ENCODE data around the gene CPD. TPM values are rescaled to one million over a fixed set of nuclear protein-coding genes. Genes with fewer than 3 reads are reported as not detected.
"Not testable (repeated sequence)": the region's sequence is repeated elsewhere in the genome, so short reads cannot be mapped to it uniquely, and the experiment has no call there.

The CPD gene
- total RNA-seq, 6 donors from 2014 or later: 49.4 to 132 (median 104) TPM

GRCh38 chr17:30346221-30346795 is 32.4 kb upstream of the CPD start:
- Histone ChIP-seq H3K27ac (peak overlapping the region in 2 of 4 donors; percentile 70 to 87), H3K4me1 (peaks cover 21 to 38% (median 28%) of the 10 kb centered on the region in 4 donors), H3K36me3 (no peaks in the 10 kb centered on the region), H3K9me3 (no peaks in the 10 kb centered on the region), H3K4me3 (no peak overlapping the region), H3K27me3 (no peaks in the 10 kb centered on the region)
- WGBS, 2 donors: 78 to 84% methylated on average over 3 of the region's 3 CpGs
- ATAC-seq (ENCODE audit: low FRiP score in 2 of 2) (no peak), DNase-seq (no peak)
- TF ChIP-seq EP300 (IDR thresholded peaks at IDR 0.05) (no peak), POLR2A (IDR thresholded peaks at IDR 0.05) (no peak), POLR2AphosphoS5 (IDR thresholded peaks at IDR 0.05) (no peak)
- TF ChIP-seq, protein P1, sequence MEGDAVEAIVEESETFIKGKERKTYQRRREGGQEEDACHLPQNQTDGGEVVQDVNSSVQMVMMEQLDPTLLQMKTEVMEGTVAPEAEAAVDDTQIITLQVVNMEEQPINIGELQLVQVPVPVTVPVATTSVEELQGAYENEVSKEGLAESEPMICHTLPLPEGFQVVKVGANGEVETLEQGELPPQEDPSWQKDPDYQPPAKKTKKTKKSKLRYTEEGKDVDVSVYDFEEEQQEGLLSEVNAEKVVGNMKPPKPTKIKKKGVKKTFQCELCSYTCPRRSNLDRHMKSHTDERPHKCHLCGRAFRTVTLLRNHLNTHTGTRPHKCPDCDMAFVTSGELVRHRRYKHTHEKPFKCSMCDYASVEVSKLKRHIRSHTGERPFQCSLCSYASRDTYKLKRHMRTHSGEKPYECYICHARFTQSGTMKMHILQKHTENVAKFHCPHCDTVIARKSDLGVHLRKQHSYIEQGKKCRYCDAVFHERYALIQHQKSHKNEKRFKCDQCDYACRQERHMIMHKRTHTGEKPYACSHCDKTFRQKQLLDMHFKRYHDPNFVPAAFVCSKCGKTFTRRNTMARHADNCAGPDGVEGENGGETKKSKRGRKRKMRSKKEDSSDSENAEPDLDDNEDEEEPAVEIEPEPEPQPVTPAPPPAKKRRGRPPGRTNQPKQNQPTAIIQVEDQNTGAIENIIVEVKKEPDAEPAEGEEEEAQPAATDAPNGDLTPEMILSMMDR (IDR thresholded peaks at IDR 0.05): no peak

DNA sequence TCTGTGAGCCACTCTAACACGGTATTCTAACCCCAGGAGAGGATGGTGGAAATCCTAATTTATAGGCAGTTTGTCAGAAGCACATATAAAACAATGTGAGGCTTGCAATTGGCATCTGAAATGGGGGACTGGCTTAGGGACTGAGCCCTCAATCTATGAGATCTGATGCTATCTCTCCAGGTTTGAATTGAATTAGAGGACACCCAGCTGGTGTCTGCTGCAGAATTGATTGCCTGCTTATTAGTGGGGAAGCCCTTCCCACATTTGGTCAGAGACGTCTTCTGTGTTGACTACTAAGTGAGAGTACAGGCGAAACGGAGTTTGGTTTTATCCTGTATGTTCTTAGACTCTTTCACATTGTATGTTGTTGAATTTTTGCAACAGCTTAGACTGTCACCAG is 31.2 kb upstream of the CPD start:
- WGBS, 2 donors: 80 to 82% methylated on average over 4 of the region's 4 CpGs
- DNase-seq (no peak), ATAC-seq (ENCODE audit: low FRiP score in 2 of 2) (no peak)
- H3K27ac ChIP-seq: no peak overlapping the region
- H3K27me3 ChIP-seq: no peaks in the 10 kb centered on the region
- H3K36me3 ChIP-seq: no peaks in the 10 kb centered on the region
- no peaks in the 10 kb centered on the region for H3K9me3 ChIP-seq
- TF ChIP-seq POLR2AphosphoS5 (IDR thresholded peaks at IDR 0.05) (no peak), EP300 (IDR thresholded peaks at IDR 0.05) (no peak), POLR2A (IDR thresholded peaks at IDR 0.05) (no peak)
- TF ChIP-seq, protein P1 (IDR thresholded peaks at IDR 0.05): no peak
- H3K4me3 ChIP-seq: no peak overlapping the region
- H3K4me1 ChIP-seq: peaks cover 21 to 32% (median 25%) of the 10 kb centered on the region in 4 donors

DNA sequence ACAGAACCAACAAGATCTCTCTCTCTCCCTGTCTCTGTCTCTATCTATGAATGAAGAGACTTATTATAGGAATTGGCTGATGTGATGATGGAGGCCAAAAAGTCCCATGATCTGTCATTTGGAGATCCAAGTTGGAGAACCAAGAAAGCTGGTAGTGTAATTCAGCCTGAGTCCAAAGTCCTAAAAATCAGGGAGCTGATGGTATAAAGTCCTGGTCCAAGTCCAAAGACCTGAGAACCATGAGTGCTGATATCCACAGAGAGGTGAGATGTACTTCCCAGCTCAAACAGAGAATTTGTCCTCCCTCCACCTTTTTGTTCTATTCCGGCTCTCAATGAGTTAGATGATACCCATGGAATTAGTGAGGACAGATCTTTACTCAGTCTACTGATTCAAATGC is 29.5 kb upstream of the CPD start:
- Histone ChIP-seq H3K27ac (no peak overlapping the region), H3K4me3 (no peak overlapping the region), H3K4me1 (peaks cover 14 to 22% (median 19%) of the 10 kb centered on the region in 4 donors), H3K9me3 (no peaks in the 10 kb centered on the region), H3K36me3 (no peaks in the 10 kb centered on the region), H3K27me3 (no peaks in the 10 kb centered on the region)
- TF ChIP-seq EP300 (IDR thresholded peaks at IDR 0.05): no peak
- TF ChIP-seq, protein P1 (IDR thresholded peaks at IDR 0.05): no peak
- TF ChIP-seq POLR2AphosphoS5 (IDR thresholded peaks at IDR 0.05): no peak
- no peak for TF ChIP-seq POLR2A (IDR thresholded peaks at IDR 0.05)
- 88 to 97% methylated on average over 1 of the region's 1 CpG for WGBS, 2 donors
- no peak for ATAC-seq (ENCODE audit: low FRiP score in 2 of 2)
- DNase-seq: no peak

DNA sequence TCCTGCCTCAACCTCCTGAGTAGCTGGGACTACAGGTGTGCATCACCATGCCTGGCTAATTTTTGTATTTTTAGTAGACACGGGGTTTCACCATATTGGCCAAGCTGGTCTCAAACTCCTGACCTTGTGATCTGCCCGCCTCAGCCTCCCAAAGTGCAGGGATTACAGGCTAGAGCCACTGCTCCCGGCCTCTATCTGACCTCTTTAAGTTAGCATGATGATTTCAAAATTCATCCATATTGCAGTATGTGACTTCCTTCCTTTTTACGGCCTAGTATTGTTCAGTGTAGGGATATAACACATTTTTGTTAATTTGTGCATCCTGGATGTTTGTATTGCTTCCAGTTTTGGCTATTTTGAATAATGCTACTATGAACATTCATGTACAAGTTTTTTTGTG is 27.5 kb upstream of the CPD start:
- peak in 1 of 2 donors; percentile 52 for DNase-seq
- H3K36me3 ChIP-seq: not testable (repeated sequence)
- H3K27ac ChIP-seq: peak overlapping the region in 3 of 4 donors; percentile 46 to 68 (median 53)

GRCh38 chr17:30351735-30352134 is 27.0 kb upstream of the CPD start:
- Histone ChIP-seq H3K9me3 (no peaks in the 10 kb centered on the region), H3K27ac (peak overlapping the region in 3 of 4 donors; percentile 24 to 72 (median 68)), H3K4me3 (no peak overlapping the region), H3K27me3 (no peaks in the 10 kb centered on the region), H3K36me3 (no peaks in the 10 kb centered on the region), H3K4me1 (peaks cover 0 to 3% (median 0%) of the 10 kb centered on the region in 4 donors)
- DNase-seq: no peak
- ATAC-seq (ENCODE audit: low FRiP score in 2 of 2): no peak
- TF ChIP-seq POLR2AphosphoS5 (IDR thresholded peaks at IDR 0.05): no peak
- TF ChIP-seq EP300 (IDR thresholded peaks at IDR 0.05): no peak
- TF ChIP-seq, protein P1 (IDR thresholded peaks at IDR 0.05): no peak
- no peak for TF ChIP-seq POLR2A (IDR thresholded peaks at IDR 0.05)
- 60 to 79% methylated on average over 2 of the region's 2 CpGs for WGBS, 2 donors

More for the DNA sequence above, 27.5 kb upstream of the CPD start:
- not testable (repeated sequence) for H3K9me3 ChIP-seq, H3K27me3 ChIP-seq, H3K4me3 ChIP-seq, H3K4me1 ChIP-seq
- 59 to 74% methylated on average over 4 of the region's 4 CpGs for WGBS, 2 donors
- ATAC-seq (ENCODE audit: low FRiP score in 2 of 2): peak in 1 of 2 donors; percentile 76
